A549 (cell line): ENCODE data around the gene ZNF532. TPM values are rescaled to one million over a fixed set of nuclear protein-coding genes. Genes with fewer than 3 reads are reported as not detected.
A peak's percentile ranks its signal among the peaks of the same experiment; 100 is the strongest.

ENCODE experiments used
- ATAC-seq, 2 experiments: fragments of 200-7000 bp in 1 of 2; fragments of >200 bp in 1 of 2; cut with Nextera tagmentation in 1 of 2; cut with Tn5 transposase in 1 of 2; 3 replicates each; pipeline versions ENCODE4 v1.8.0 to v1.9.1; 2018 to 2020; ENCODE audit warnings: mild to moderate bottlenecking in 1 of 2, moderate library complexity in 1 of 2
- CTCF ChIA-PET: fragments of 300-600 bp; sonication (Branson Sonifier 250); formaldehyde crosslinking; extraction: SDS; loops from one replicate; lab custom pipeline; 2021; ENCODE audit warnings: antibody characterized with exemption, inconsistent platforms; lab: Yijun Ruan, JAX
- POLR2A ChIA-PET: fragments of 350-600 bp; formaldehyde crosslinking; extraction: SDS; loops from one replicate; lab custom pipeline; 2021; ENCODE audit warnings: antibody characterized with exemption, inconsistent platforms; lab: Yijun Ruan, JAX
- DNase-seq, 2 experiments: peaks; one replicate each; pipeline versions ENCODE4 v3.0.0 to v3.0.0-alpha.2; 2011 to 2016; ENCODE audit warnings: low read depth in 1 of 2, low spot score in 1 of 2
- FAIRE-seq: peaks from 2 replicates; lab custom pipeline; 2011; peaks lifted over from hg19 to GRCh38; lab: Jason Lieb, UNC
- H3K27ac ChIP-seq, 2 experiments: fragments of >200 bp; sonication (Bioruptor Twin); formaldehyde crosslinking; 3 replicates each; pipeline ENCODE4 v1.5.1; 2016 to 2017
- H3K4me1 ChIP-seq: fragments of >200 bp; sonication (Bioruptor Twin); formaldehyde crosslinking; 3 replicates; pipeline ENCODE4 v1.6.1; 2016
- H3K4me2 ChIP-seq: fragments of >200 bp; sonication (Bioruptor Twin); formaldehyde crosslinking; 3 replicates; pipeline ENCODE4 v1.6.1; 2016
- H3K4me3 ChIP-seq: fragments of >200 bp; sonication (Bioruptor Twin); formaldehyde crosslinking; 3 replicates; pipeline ENCODE4 v1.5.1; 2016
- H3K9me3 ChIP-seq: fragments of >200 bp; sonication (Bioruptor Twin); formaldehyde crosslinking; 3 replicates; pipeline ENCODE4 v1.6.1; 2016
- CBX8 ChIP-seq: fragments of 200-600 bp; sonication (generic); IDR thresholded peaks from 2 replicates; pipeline ENCODE4 v1.6.1; 2016
- CHD4 ChIP-seq: fragments of 200-600 bp; sonication (generic); IDR thresholded peaks from 2 replicates; pipeline ENCODE4 v1.6.1; 2016; ENCODE audit warnings: antibody characterized with exemption, mild to moderate bottlenecking, borderline replicate concordance
- EHF ChIP-seq: fragments of 250-450 bp; sonication (Bioruptor Pico); IDR thresholded peaks from 2 replicates; pipeline ENCODE4 v1.5.0; 2020; ENCODE audit warnings: mild to moderate bottlenecking
- EP300 ChIP-seq, 2 experiments: fragments of >200 bp; sonication (Bioruptor Twin); formaldehyde crosslinking; IDR thresholded peaks; 2 replicates in 1 of 2; 3 replicates in 1 of 2; pipeline ENCODE4 v1.6.1; 2016 to 2017
- ESRRA ChIP-seq: fragments of 150-350 bp; IDR thresholded peaks from 2 replicates; pipeline ENCODE4 v1.6.1; 2014; ENCODE audit warnings: mild to moderate bottlenecking, low read length, borderline replicate concordance
- JUN ChIP-seq, 2 experiments: fragments of >200 bp; sonication (Bioruptor Twin); formaldehyde crosslinking; IDR thresholded peaks; 2 replicates in 1 of 2; 3 replicates in 1 of 2; pipeline ENCODE4 v1.6.1; 2016 to 2017
- MAZ ChIP-seq: fragments of 150-350 bp; IDR thresholded peaks from 2 replicates; pipeline ENCODE4 v1.6.1; 2014; ENCODE audit warnings: antibody characterized with exemption, low read depth, low read length, borderline replicate concordance
- NPAS2 ChIP-seq: fragments of 250-450 bp; sonication (Bioruptor Pico); IDR thresholded peaks from 2 replicates; pipeline ENCODE4 v1.8.0; 2022; ENCODE audit warnings: mild to moderate bottlenecking, moderate library complexity, borderline replicate concordance
- NR3C1 ChIP-seq: fragments of >200 bp; sonication (Bioruptor Twin); formaldehyde crosslinking; IDR thresholded peaks from 3 replicates; pipeline ENCODE4 v1.6.1; 2017
- POLR2AphosphoS2 ChIP-seq: conservative IDR thresholded peaks from 2 replicates; pipeline ENCODE4 v1.6.1; 2012; ENCODE audit warnings: low read length, improper control_type of control experiment, inconsistent platforms
- SREBF2 ChIP-seq: fragments of 450-650 bp; IDR thresholded peaks from 2 replicates; pipeline ENCODE4 v1.6.1; 2014; ENCODE audit warnings: mild to moderate bottlenecking, moderate library complexity
- WGBS: methylation state at CpG from one replicate; pipeline ENCODE4 v1.1.6; 2017; ENCODE audit errors: missing lambda C conversion rate; 5-methylcytosine and 5-hydroxymethylcytosine counted together
- polyA plus RNA-seq, 4 experiments: library from polyadenylated mRNA; depleted of rRNA in 3 of 4; stranded (reverse); fragments of >200 nt; fragmentation: RNase III in 1 of 4; extraction: RNeasy Plus Mini Kit Qiagen cat#74134 plus additional on column Dnase treatment in 1 of 4; gene quantifications; 2 replicates in 3 of 4; 3 replicates in 1 of 4; pipeline ENCODE4 v1.2.3, GENCODE V29; 2011 to 2017
- TF ChIP-seq, protein P1 (sequence below): fragments of 250-450 bp; sonication (Bioruptor Pico); IDR thresholded peaks from 2 replicates; pipeline ENCODE4 v1.5.0; 2020; ENCODE audit warnings: low read depth, mild to moderate bottlenecking, moderate library complexity
- TF ChIP-seq, protein P2 (sequence below): IDR thresholded peaks from 2 replicates; pipeline ENCODE4 v1.6.1; 2012; ENCODE audit warnings: low read depth, borderline replicate concordance
- TF ChIP-seq, protein P3 (sequence below): fragments of >200 bp; sonication (Bioruptor Twin); formaldehyde crosslinking; IDR thresholded peaks from 3 replicates; pipeline ENCODE4 v1.5.1; 2016

Gene ZNF532
- polyA plus RNA-seq, 2 of the 4 experiments (the other 2 are of a cell fraction) = 26.8 to 64.6 TPM

DNA sequence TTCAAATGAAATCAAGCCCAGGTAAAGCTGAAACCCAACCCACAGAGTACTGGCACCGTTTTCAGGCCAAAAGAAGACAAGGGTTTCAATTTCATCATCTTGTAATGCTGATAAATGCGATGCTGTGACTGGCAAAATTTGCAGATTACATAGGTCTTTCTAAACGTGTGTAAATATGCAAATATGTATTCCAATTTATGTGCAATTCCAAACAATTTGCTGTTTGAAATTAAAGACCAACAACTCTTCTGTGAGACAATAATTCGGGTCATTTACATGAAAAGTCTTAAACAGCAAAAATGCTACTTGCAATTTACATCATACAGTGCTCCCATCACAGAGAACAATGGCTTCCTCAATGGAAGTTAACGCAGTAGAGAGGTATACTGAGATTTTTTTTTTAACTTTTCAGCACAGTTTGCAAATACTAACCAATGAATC is 2.8 kb upstream of the ZNF532 start:
- ChIA-PET CTCF (no interaction called here), POLR2A (interaction anchor here (0.6 kb wide), 1 partner anchor 73 kb away, joined by 3 read pairs; no protein-coding TSS in a partner anchor)
- Histone ChIP-seq H3K27ac (peak overlapping the region; percentile 99), H3K9me3 (no peaks in the 10 kb centered on the region), H3K4me1 (peaks cover 60% of the 10 kb centered on the region), H3K4me2 (peak overlapping the region; percentile 84; the same call in 2 of the 3 replicates), H3K4me3 (no peak overlapping the region)
- ATAC-seq = no peak
- 73% methylated on average over 5 of the region's 5 CpGs for WGBS
- TF ChIP-seq EP300 (IDR thresholded peaks at IDR 0.05) = no peak
- TF ChIP-seq POLR2AphosphoS2 = no peak
- DNase-seq = no peak
- no peak for FAIRE-seq

DNA sequence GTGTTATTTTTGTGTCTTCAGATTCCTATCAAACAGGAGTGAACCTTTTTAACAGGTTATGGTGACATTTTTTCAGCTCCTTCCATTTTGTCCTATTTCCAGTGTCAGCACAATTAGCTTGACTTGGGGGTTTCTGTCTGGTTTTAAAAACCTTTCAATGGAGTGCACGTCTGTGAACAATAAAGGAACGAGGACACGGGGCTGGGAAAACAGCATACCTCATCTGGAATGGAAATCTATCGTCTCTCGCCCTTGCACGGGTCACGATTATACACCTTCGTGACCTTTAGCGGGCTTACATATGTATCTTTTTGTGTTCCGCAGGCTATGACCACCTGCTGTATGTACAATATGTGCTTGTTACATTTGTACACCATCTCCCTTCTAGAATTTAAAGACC is 2.3 kb upstream of the ZNF532 start:
- Histone ChIP-seq H3K4me3 (peak overlapping the region; percentile 54; the same call in 2 of the 3 replicates), H3K9me3 (no peaks in the 10 kb centered on the region), H3K4me1 (peaks cover 55% of the 10 kb centered on the region)
- FAIRE-seq = no peak
- TF ChIP-seq EHF (CRISPR knock-in tag) = no peak
- no peak for TF ChIP-seq CBX8
- TF ChIP-seq NR3C1 = no peak
- no peak for TF ChIP-seq CHD4
- no peak for TF ChIP-seq MAZ
- TF ChIP-seq, protein P1, sequence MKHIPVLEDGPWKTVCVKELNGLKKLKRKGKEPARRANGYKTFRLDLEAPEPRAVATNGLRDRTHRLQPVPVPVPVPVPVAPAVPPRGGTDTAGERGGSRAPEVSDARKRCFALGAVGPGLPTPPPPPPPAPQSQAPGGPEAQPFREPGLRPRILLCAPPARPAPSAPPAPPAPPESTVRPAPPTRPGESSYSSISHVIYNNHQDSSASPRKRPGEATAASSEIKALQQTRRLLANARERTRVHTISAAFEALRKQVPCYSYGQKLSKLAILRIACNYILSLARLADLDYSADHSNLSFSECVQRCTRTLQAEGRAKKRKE (CRISPR knock-in tag) = no peak
- no peak for TF ChIP-seq NPAS2 (CRISPR knock-in tag)
- TF ChIP-seq, protein P2, sequence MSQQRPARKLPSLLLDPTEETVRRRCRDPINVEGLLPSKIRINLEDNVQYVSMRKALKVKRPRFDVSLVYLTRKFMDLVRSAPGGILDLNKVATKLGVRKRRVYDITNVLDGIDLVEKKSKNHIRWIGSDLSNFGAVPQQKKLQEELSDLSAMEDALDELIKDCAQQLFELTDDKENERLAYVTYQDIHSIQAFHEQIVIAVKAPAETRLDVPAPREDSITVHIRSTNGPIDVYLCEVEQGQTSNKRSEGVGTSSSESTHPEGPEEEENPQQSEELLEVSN = no peak
- TF ChIP-seq ESRRA = no peak
- TF ChIP-seq, protein P3, sequence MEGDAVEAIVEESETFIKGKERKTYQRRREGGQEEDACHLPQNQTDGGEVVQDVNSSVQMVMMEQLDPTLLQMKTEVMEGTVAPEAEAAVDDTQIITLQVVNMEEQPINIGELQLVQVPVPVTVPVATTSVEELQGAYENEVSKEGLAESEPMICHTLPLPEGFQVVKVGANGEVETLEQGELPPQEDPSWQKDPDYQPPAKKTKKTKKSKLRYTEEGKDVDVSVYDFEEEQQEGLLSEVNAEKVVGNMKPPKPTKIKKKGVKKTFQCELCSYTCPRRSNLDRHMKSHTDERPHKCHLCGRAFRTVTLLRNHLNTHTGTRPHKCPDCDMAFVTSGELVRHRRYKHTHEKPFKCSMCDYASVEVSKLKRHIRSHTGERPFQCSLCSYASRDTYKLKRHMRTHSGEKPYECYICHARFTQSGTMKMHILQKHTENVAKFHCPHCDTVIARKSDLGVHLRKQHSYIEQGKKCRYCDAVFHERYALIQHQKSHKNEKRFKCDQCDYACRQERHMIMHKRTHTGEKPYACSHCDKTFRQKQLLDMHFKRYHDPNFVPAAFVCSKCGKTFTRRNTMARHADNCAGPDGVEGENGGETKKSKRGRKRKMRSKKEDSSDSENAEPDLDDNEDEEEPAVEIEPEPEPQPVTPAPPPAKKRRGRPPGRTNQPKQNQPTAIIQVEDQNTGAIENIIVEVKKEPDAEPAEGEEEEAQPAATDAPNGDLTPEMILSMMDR = no peak
- TF ChIP-seq, all 56 proteins: peak for 0
- peak overlapping the region; percentile 84 for H3K4me2 ChIP-seq
- no peak for ATAC-seq
- CTCF ChIA-PET = no interaction called here
- 90% methylated on average over 10 of the region's 10 CpGs for WGBS
- no peak for DNase-seq
- H3K27ac ChIP-seq = peak overlapping the region; percentile 99
- POLR2A ChIA-PET = interaction anchor here (0.6 kb wide), 1 partner anchor 73 kb away, joined by 3 read pairs; no protein-coding TSS in a partner anchor

DNA sequence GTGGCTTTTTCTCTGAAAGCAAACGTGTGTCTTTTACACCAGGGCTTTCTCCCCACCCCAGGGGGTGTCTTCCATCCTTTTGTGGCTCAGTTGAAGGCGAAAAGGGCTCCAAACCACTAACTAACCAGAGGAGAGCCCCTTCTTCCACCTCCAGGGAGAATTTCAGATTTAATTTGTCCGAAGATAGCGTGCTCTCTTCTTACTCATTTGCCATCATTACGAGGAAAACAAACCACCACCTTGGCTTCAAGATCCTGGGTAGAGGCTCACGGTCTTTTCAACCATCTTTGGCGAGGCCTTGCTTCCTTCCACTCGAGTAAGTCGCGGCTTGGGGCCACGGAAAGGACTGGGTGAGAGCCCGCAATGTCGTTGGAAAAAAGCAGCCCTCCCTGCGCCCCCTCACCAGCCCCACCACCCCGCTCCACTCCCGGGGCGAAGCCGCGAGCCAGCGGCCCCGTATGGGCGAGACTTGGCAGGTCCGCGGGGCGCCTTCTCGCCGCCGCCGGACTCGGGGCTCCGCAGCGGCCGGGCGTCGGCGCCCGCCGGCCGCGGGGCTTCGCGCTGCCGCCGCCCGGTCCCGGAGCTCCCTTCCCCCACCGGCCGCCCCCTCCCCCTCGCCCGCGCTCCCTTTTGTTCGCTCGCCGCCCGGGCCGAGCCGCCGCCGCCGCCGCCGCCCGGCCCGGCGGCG is 1.7 kb upstream of the ZNF532 start:
- FAIRE-seq = no peak
- peak; percentile 25 to 45 for DNase-seq
- ATAC-seq = 0 out of 6 replicates have a peak, but pooled peaks have one; percentile 8 to 12

More for the DNA sequence above, 1.7 kb upstream of the ZNF532 start:
- Histone ChIP-seq H3K4me2 (peak overlapping the region; percentile 84), H3K27ac (peak overlapping the region; percentile 99), H3K4me3 (peak overlapping the region; percentile 54), H3K9me3 (no peaks in the 10 kb centered on the region), H3K4me1 (peaks cover 55% of the 10 kb centered on the region)
- TF ChIP-seq EP300 (IDR thresholded peaks at IDR 0.05) = no peak
- no peak for TF ChIP-seq SREBF2
- TF ChIP-seq EHF (CRISPR knock-in tag) = 0 out of 2 replicates have a peak, but pooled peaks have one; percentile 36
- TF ChIP-seq JUN (IDR thresholded peaks at IDR 0.05) = peak in 1 of 2 experiments; percentile 35; a peak in 1 of 5 replicates
- CTCF ChIA-PET = interaction anchor here (1.0 kb wide), 1 partner anchor 207 kb away, joined by 3 read pairs; no protein-coding TSS in a partner anchor
- WGBS = 9% methylated on average over 8 of the region's 66 CpGs
- POLR2A ChIA-PET = interaction anchor here (2.6 kb wide), 1 partner anchor 78 kb away, joined by 14 read pairs; no protein-coding TSS in a partner anchor
